Dedifferentiated amniotic fluid mesenchymal stem cell (primary cell): ENCODE data around the gene GDF11.

Experiments
- DNase-seq: peaks from one replicate; pipeline ENCODE4 v3.0.0-alpha.2; 2016; ENCODE audit errors: extremely low spot score

The GDF11 gene

GRCh38 chr12:55723516-55724225 lies 19.3 kb upstream of the GDF11 start:
- no peak for DNase-seq

DNA sequence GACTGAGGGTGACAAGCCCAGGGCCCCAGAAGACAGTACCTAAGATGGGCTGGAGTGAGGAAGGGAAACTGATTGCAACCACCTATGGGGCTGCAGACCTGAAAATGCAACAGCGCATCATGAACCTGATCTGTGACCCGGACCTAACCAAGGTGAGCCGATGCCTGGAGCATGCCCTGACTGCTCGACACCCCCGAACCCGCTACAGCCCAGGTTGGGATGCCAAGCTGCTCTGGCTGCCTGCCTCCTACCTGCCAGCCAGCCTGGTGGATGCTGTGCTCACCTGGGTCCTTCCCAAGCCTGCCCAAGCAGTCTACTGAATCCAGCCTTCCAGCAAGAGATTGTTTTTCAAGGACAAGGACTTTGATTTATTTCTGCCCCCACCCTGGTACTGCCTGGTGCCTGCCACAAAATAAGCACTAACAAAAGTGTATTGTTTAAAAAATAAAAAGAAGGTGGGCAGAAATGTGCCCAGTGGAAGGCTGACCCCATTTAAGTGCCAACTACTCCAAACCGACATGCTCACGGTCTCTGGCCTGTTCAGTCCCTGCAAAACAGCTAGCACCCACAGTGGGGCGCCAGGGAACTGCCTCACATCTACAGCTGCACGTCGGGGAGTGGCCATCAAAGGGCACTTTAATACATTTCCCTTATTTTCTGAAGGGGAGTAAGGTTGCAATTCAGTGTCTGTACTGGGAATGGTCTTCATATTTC lies 18.5 kb upstream of the GDF11 start:
- peak; percentile 55 for DNase-seq

DNA sequence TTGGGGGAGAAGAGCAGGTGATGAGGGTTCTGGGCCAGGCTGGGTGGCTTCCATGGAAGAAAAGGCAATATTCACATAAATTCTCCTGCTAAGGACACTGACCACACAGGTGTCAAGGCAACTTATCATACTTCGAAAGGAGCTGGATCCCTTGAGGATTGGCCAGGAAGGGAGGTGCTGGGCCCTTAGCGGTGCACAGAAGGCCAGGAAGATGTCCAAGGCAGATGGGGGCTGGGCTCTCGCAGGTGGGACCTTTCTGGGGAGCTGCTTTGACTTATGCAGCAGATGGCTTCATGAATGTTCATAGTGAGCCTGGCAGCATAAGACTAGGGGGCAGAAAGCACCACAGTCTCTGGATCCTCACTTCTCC lies 18.0 kb upstream of the GDF11 start:
- DNase-seq = no peak

- DNase-seq = no peak
Observed at GRCh38 chr12:55725556-55725955, 17.4 kb upstream of the GDF11 start.

- DNase-seq = no peak
Observed at GRCh38 chr12:55726971-55727370, 16.0 kb upstream of the GDF11 start.

GRCh38 chr12:55727643-55728185 lies 15.2 kb upstream of the GDF11 start:
- peak; percentile 36 for DNase-seq

DNA sequence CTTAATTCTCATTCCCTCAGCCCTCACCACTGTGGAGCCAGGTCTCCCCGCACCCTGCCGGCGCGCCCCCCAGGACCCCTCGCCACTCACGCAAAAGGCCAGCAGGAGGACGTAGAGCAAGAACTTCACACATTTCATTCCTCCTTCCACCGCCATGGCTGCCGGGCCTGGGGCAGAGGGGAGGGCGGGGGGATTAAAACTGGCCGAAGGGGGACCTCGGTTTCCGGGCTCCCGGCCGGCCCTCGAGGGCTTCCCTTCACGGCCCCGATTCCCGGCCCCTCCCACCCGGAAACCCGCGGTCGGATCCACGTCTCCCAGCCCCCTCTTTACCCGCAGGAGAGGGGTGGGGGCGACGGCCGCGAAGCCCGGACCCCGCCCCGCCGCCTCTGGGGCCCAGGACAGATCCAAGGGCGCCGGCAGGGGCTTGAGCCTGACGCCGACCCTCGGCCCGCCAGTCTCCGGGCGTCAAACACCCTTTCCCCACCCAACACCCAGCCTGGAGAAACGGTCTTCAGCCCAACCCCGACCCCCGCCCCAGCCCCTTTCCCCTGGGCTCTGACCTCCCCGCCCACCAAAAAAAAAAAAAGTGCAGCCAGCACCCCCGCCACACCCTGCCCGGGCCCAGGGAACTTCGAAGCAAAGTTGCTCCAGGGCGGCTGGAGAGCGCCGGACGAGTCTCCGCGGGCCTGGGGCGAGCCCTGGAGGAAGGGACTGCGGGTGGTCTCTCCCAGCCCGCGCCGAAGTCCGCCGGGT lies 14.6 kb upstream of the GDF11 start:
- DNase-seq = no peak

- DNase-seq = peak; percentile 89
Observed at GRCh38 chr12:55728939-55729818, 13.7 kb upstream of the GDF11 start, which contains the start of gene CD63. CD63 (minus strand) TSS chr12:55729009; CDS start chr12:55728341, 668 bp downstream.

DNA sequence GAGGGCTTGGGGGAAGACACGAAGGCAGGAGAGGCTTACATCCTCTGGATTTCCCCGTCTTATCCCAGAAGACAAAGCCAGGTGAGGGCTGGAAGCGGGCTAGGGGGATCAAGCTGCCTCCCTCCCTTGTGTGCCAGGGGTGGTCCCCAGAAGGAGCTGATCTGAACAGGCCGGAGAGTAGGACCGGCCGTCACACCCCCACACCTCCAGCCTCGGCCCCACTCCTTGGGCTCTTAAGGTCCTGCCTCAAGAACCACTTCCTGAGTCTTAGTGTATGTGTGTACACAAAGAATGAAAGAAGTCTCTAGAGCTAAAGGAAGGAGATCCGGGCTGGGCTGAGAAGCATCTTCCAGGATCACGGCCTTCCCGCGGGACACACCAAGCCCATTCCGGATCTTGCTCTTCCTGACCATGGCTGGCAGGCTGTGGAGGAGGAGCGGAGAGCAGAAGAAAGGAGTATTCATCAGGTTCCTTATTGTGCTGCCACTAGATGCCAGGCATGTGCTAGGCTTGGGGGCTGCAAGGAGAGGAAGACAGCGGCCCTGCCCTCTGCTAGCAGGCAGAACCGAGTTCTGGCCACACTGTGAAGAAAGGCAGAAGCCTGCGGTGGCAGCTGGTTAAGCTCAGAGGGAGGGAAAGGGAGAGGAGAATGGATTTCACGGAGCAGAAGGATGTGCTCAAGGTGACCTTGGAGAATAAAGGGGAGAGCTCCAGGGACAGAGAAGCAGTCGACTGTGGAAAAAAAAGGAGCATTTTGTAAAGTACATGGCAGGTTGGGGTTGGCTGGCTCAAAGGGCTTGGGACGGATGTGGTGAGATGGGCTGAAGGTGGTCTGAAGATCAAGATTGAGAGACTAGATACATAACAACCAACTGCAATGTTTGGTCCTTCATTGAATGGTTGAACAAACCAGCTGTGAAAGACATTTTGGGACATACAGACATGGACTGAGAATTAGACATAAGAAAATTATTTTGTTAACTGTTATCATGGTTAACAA lies 12.8 kb upstream of the GDF11 start:
- no peak for DNase-seq

DNA sequence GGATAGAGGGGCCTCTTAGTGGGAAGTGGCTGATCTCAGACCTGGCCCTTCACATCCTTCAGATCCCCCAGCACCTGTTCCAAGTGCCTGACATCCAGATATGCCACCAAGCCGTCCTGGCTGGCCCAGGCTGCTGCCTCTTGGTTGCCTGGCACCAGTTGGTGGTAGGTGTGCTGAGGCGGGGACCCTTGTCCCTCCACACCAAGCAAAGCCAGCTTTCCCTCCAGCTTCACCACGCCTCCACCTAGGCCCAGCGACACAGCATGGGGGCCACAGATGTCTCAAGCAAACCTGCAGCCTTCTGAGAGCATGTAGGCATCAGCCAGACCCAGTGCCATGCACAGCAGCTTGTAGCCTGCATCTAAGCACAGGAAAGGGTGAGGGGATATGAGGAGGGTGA lies 10.6 kb upstream of the GDF11 start:
- no peak for DNase-seq

GRCh38 chr12:55733021-55733555 lies 9.8 kb upstream of the GDF11 start:
- DNase-seq = no peak

GRCh38 chr12:55733858-55734257 lies 9.1 kb upstream of the GDF11 start:
- DNase-seq = no peak

DNA sequence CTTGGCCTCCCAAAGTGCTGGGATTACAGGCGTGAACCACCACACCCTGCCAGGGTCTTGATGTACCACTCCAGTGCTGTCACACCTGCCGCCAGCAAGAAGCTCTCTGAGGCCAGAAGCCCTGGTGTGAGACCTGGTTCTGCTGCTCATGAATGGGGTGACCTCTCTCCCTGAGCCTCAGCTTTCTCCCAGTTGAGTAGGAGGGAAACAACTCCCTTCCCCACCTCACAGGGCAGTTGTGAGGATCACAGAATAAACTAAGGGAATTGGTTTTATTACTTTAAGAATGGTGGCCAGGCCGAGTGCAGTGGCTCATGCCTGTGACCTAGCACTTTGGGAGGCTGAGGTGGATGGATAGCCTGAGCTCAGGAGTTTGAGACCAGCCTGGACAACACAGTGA lies 8.3 kb upstream of the GDF11 start:
- no peak for DNase-seq

GRCh38 chr12:55736076-55736475 lies 6.8 kb upstream of the GDF11 start:
- DNase-seq = no peak

DNA sequence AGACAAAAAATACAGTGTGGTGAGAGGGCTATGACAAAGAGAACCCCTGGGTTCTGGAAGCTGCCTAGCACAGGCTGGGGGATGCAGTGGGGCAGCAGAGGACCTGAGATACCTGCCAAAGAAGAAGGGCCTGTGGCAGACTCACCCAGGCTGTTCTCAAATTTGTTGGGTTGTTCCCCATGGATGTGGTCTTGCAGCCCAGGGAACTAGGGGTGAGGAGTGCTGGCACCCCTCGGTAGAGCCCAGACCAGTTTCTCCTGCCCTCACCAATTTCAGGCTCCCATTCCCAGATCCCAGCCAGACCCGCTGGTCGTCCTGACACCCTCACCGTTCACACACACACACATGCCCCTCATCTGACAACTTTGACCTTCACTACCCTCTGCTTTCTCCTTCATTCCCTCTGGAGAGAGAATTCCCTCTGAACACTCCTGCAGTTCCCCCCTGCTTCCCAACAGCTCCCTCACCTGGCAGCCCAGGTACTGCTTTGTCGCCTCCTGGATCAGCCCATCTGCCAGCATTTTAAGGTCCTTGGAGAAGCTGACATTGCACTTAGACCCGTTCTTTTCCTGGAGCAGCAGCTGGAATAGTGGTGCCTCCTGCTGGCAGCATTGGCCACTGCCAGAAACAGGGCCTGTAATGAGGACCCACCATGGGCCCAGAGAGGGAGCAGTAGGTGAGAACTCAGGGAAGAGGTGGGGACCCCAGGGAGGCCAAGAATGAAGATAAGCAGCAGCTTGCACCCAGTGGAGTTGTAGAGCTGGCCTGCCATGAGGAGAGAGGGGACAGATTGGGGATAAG lies 5.9 kb upstream of the GDF11 start:
- DNase-seq = no peak

DNA sequence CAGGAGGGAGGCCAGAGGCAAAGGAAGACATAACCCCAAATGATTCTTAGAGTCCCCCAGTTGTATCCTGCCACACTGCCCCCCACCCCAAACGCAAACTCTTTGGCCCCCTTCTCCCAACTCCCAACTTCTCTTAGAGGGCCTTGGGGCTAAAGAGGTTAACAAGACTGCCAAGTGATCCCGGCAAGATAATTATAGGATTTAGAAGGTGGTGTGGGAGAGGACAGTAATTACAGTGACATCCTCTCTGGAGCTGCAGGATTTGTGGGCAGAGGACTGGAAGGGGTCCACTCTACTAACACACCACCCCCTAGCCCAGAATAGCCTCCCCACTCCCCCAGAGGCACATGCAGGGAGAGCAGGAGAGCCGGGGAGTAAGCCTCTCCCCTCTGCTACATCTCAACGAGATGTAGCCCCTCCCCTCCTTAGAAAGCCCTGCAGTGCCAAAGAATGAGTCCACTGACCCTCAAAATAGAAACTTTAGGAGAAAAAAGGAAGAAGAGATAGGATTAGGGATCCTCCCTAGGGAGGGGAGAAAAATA lies 5.3 kb upstream of the GDF11 start:
- no peak for DNase-seq

DNA sequence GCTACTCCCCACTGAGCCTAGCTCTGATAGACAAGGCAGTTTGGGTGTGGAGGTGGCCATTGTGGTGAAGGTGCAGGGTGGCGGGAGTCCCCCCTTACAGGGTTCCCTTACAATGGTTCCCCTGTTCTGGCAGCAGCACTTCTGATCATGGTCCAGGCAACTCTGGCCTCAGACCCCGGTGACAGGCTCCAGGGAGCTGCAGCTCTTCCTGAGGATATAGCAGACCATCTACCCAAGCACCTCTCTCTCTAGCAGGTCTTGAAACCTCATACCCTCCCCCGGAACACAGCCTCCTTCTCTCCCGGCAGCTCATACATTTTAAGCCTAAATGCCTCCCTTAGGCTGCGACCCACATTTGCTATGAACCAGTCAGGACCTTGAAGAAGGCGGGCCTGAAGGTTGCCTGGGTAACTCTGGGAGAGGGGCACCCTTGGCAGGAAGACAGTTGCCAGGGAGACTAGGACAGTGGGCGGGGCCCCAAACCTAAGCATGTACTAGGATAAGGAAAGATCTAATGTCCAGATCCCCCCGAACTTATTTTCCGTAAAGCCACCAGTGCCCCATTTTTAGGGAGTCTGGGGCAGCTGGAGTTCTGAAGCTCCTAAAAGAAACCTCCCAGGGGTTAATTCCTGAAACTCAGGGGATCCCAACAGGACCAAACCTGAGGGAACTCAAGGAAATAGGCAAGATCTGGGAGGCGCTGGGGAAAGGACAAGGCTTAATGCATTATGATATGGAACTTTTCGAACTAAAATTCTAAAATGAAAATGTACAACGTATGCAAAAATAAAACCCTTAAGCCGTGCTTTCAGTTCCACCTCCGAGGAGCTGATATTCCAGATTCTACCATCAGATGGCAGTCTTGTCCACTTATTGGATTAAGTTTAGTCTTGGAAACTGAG lies 4.5 kb upstream of the GDF11 start:
- peak; percentile 91 for DNase-seq

GRCh38 chr12:55739025-55739378 lies 3.9 kb upstream of the GDF11 start:
- DNase-seq = no peak
